IPS DF 6.9 (cell line): ENCODE measurements around the gene DEFB132.
A peak's percentile ranks its signal among the peaks of the same experiment; 100 is the strongest.

ENCODE experiments used
- DNase-seq: peaks from one replicate; pipeline ENCODE4 v3.0.0-alpha.2; 2013; ENCODE audit warnings: low read depth, low spot score
- H3K27ac ChIP-seq: one replicate; pipeline ENCODE4 v1.5.1; 2013; ENCODE audit warnings: low read length, control low read depth
- H3K27me3 ChIP-seq: 2 replicates; pipeline ENCODE4 v1.6.1; 2013; ENCODE audit warnings: mild to moderate bottlenecking, low read length; ENCODE audit not compliant: control insufficient read depth, insufficient read depth
- H3K36me3 ChIP-seq: 2 replicates; pipeline ENCODE4 v1.6.1; 2013; ENCODE audit warnings: low read length; ENCODE audit not compliant: control insufficient read depth, insufficient read depth
- H3K4me1 ChIP-seq: 2 replicates; pipeline ENCODE4 v1.6.1; 2013; ENCODE audit warnings: low read length; ENCODE audit not compliant: control insufficient read depth, insufficient read depth
- H3K4me3 ChIP-seq: 2 replicates; pipeline ENCODE4 v1.5.1; 2013; ENCODE audit warnings: mild to moderate bottlenecking, low read length
- H3K9me3 ChIP-seq: 2 replicates; pipeline ENCODE4 v1.6.1; 2013; ENCODE audit warnings: low read length, inconsistent platforms; ENCODE audit not compliant: control insufficient read depth, insufficient read depth
- WGBS: extraction: QIAGEN DNeasy Blood & Tissue Kit; methylation state at CpG from one replicate; pipeline ENCODE4 v1.1.7; 2013; ENCODE audit warnings: mixed read lengths, missing lambda C conversion rate; ENCODE audit not compliant: insufficient read length, insufficient coverage; 5-methylcytosine and 5-hydroxymethylcytosine counted together

The DEFB132 gene

GRCh38 chr20:278181-278580 lies 20.7 kb downstream of the DEFB132 start:
- Histone ChIP-seq H3K4me3 (no peak overlapping the region), H3K9me3 (no peaks in the 10 kb centered on the region), H3K27me3 (no peaks in the 10 kb centered on the region), H3K27ac (no peak overlapping the region), H3K4me1 (no peaks in the 10 kb centered on the region), H3K36me3 (peaks cover 9% of the 10 kb centered on the region)
- no CpG with 5 or more reads among the region's 5 CpGs for WGBS
- DNase-seq, result no peak

- Histone ChIP-seq H3K27me3 (no peaks in the 10 kb centered on the region), H3K27ac (no peak overlapping the region), H3K36me3 (peaks cover 9% of the 10 kb centered on the region), H3K4me3 (no peak overlapping the region), H3K4me1 (no peaks in the 10 kb centered on the region), H3K9me3 (no peaks in the 10 kb centered on the region)
- no peak for DNase-seq
- WGBS, result no CpG with 5 or more reads among the region's 88 CpGs
Observed at GRCh38 chr20:278607-279571, 21.4 kb downstream of the DEFB132 start.

- DNase-seq, result no peak
- no peak overlapping the region for H3K4me3 ChIP-seq
- WGBS, result no CpG with 5 or more reads among the region's 3 CpGs
- no peaks in the 10 kb centered on the region for H3K27me3 ChIP-seq
- H3K36me3 ChIP-seq, result no peaks in the 10 kb centered on the region
- no peak overlapping the region for H3K27ac ChIP-seq
- H3K4me1 ChIP-seq, result no peaks in the 10 kb centered on the region
- no peaks in the 10 kb centered on the region for H3K9me3 ChIP-seq
Observed at GRCh38 chr20:284172-284571, 26.6 kb downstream of the DEFB132 start.

GRCh38 chr20:286508-286907 lies 29.0 kb downstream of the DEFB132 start:
- no peak overlapping the region for H3K27ac ChIP-seq

GRCh38 chr20:288956-289692 lies 31.6 kb downstream of the DEFB132 start:
- Histone ChIP-seq H3K36me3 (no peaks in the 10 kb centered on the region), H3K27me3 (no peaks in the 10 kb centered on the region), H3K9me3 (no peaks in the 10 kb centered on the region), H3K4me1 (no peaks in the 10 kb centered on the region), H3K27ac (no peak overlapping the region), H3K4me3 (no peak overlapping the region)
- whole genome bisulfite sequencing, result no CpG with 5 or more reads among the region's 3 CpGs
- no peak for DNase-seq

More at GRCh38 chr20:286508-286907, 29.0 kb downstream of the DEFB132 start:
- no peak for DNase-seq
- Histone ChIP-seq H3K36me3 (no peaks in the 10 kb centered on the region), H3K4me3 (no peak overlapping the region), H3K9me3 (no peaks in the 10 kb centered on the region), H3K4me1 (no peaks in the 10 kb centered on the region), H3K27me3 (no peaks in the 10 kb centered on the region)
- no CpG with 5 or more reads among the region's 2 CpGs for WGBS

GRCh38 chr20:289693-290083 lies 32.2 kb downstream of the DEFB132 start:
- Histone ChIP-seq H3K36me3 (no peaks in the 10 kb centered on the region), H3K9me3 (no peaks in the 10 kb centered on the region), H3K4me3 (peak overlapping the region; percentile 55; the same call in 1 of the 2 replicates), H3K27ac (no peak overlapping the region), H3K4me1 (no peaks in the 10 kb centered on the region), H3K27me3 (no peaks in the 10 kb centered on the region)
- no CpG with 5 or more reads among the region's 2 CpGs for WGBS
- no peak for DNase-seq

- Histone ChIP-seq H3K27me3 (no peaks in the 10 kb centered on the region), H3K9me3 (no peaks in the 10 kb centered on the region), H3K4me1 (no peaks in the 10 kb centered on the region), H3K4me3 (peak within 1 kb of the TSS; percentile 55; the same call in 1 of the 2 replicates), H3K36me3 (no peaks in the 10 kb centered on the region), H3K27ac (no peak within 1 kb of the TSS)
- peak; percentile 79 for DNase-seq
- whole genome bisulfite sequencing, result no CpG with 5 or more reads among the region's 43 CpGs
Observed at GRCh38 chr20:290084-290831, 32.7 kb downstream of the DEFB132 start, which contains the start of gene C20orf96. Gene C20orf96 (minus strand): TSS chr20:290750. CDS start chr20:290610, 140 bp downstream.

- DNase-seq, result no peak
- no peaks in the 10 kb centered on the region for H3K27me3 ChIP-seq
- no peaks in the 10 kb centered on the region for H3K36me3 ChIP-seq
- H3K9me3 ChIP-seq, result no peaks in the 10 kb centered on the region
- no peak overlapping the region for H3K4me3 ChIP-seq
- H3K4me1 ChIP-seq, result no peaks in the 10 kb centered on the region
- H3K27ac ChIP-seq, result no peak overlapping the region
- WGBS, result no CpG with 5 or more reads among the region's 5 CpGs
Observed at GRCh38 chr20:294602-295001, 37.1 kb downstream of the DEFB132 start.

GRCh38 chr20:295804-296203 lies 38.3 kb downstream of the DEFB132 start:
- no peak overlapping the region for H3K27ac ChIP-seq
- no CpG with 5 or more reads among the region's 4 CpGs for WGBS
- H3K4me1 ChIP-seq, result 0 out of 2 replicates have a peak, but pooled peaks cover 3% of the 10 kb centered on the region
- H3K9me3 ChIP-seq, result no peaks in the 10 kb centered on the region
- H3K27me3 ChIP-seq, result no peaks in the 10 kb centered on the region
- no peaks in the 10 kb centered on the region for H3K36me3 ChIP-seq
- DNase-seq, result no peak
- H3K4me3 ChIP-seq, result no peak overlapping the region
